GM19240 (cell line): ENCODE results near the gene MYO9B.
"Not testable (repeated sequence)": the region's sequence is repeated elsewhere in the genome, so short reads cannot be mapped to it uniquely, and the experiment has no call there.

Source experiments
- DNase-seq: peaks from one replicate; pipeline ENCODE4 v3.0.0; 2011; ENCODE audit warnings: low spot score; ENCODE audit not compliant: insufficient read length

MYO9B gene

GRCh38 chr19:17091758-17092333 lies 16.3 kb downstream of the MYO9B start:
- no peak for DNase-seq

DNA sequence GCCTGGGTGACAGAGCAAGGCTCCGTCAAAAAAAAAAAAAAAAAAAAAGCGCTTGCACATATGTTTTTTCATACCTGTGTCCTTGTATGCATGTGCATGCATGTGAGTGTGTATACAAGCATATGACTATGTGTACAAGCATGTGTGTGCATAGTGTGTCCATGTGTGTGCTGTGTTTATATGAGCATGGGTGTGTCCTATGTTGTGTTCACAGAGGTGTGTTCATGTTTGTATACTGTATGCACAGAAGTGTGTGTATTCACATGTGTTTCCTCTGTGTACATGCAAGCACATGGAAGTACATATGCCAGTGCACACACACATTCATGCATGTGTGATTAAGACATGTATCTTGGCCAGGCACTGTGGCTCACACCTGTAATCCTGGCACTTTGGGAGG lies 17.1 kb downstream of the MYO9B start:
- no peak for DNase-seq

DNA sequence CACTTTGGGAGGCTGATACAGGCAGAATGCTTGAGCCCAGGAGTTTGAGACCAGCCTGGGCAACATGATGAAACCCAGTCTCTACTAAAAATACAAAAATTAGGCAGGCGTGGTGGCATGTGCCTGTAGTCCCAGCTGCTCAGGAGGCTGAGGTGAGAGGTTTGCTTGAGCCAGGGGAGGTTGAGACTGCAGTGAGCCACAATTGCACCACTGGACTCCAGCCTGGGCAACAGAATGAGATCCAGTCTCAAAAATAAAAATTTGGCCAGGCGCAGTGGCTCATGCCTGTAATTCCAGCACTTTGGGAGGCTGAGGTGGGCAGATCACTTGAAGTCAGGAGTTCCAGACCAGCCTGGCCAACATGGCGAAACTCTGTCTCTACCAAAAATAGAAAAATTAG lies 19.1 kb downstream of the MYO9B start:
- DNase-seq, result not testable (repeated sequence)

- no peak for DNase-seq
These were observed 19.8 kb downstream of the MYO9B start for GRCh38 chr19:17095141-17095919.

DNA sequence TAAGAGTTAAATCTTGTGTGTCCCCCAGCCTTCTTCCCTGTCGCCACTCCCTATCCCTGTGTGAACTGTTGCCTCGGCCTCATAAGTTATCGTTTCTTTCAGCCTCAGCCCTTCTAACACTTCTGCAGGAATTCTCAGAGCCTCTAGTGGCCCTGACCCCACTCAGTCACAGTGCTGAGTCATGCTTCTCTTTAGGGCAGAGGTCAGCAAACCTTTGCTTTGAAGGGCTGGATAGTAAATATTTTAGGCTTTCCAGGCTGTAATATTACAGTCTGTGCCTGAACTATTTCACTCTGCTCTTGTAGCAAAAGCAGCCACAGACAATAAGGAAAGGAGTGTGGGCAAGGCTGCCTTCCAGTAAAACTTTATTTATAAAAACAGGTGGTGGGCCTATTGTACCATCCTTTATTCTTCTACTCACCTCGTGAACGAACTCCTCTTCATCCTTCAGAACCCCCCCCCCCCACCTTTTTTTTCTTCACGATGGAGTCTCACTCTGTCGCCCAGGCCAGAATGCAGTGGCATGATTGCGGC lies 22.1 kb downstream of the MYO9B start:
- no peak for DNase-seq

DNA sequence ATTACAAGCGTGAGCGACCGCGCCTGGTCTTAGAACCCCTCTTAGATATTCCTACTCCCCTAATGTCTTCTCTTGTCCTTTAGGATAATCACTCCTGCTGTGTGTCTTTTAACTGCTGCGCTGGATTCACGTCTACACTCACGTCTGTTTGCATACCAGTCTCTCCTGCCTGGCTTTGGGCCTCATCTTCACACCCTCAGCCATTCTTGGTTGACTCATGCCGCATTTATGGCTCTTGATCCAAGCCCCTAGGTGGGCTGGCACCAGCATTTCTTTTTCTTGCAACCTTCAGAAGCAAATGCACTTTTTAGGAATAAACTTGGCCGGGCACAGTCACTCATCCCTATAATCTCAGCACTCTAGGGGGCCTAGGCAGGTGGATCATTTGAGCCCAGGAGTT lies 22.7 kb downstream of the MYO9B start:
- DNase-seq, result no peak

GRCh38 chr19:17101686-17102628 lies 26.4 kb downstream of the MYO9B start:
- DNase-seq, result no peak

DNA sequence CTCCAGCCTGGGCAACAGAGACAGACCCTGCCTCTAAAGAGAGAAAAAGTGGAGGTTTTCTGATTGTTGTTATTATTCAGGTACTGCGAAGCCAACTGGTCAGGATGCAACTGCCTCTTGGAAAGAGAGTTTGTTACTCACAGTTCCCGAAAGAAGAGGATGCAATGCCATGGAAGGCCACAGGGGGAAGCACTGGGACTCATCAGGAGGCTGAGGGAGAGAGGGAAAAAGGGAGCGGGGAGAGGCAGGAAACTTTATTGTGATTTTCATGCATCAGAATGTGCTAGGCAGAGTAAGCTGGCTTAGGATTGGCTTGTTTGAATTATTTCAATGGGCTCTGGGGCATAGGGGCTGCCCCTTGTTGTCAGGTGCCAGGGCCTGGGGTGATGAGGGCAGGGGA lies 27.6 kb downstream of the MYO9B start:
- no peak for DNase-seq

GRCh38 chr19:17104679-17105078 lies 29.1 kb downstream of the MYO9B start:
- no peak for DNase-seq

- DNase-seq, result no peak
These were observed 30.0 kb downstream of the MYO9B start for GRCh38 chr19:17105556-17105955.

DNA sequence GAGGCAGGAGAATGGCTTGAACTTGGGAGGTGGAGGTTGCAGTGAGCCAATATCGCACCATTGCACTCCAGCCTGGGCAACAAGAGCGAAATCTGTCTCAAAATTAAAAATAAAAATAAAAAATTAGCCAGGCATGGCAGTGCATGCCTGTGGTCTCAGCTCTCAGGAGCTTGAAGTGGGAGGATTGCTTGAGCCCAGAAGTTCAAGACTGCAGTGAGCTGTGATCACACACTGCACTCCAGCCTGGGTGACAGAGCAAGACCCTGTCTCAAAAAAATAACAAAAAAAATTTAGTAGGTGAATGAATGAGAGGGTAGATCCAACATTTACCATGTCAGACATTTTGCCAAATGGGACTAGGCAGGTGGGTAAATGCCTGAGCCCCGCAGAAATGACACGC lies 31.4 kb downstream of the MYO9B start:
- not testable (repeated sequence) for DNase-seq

DNA sequence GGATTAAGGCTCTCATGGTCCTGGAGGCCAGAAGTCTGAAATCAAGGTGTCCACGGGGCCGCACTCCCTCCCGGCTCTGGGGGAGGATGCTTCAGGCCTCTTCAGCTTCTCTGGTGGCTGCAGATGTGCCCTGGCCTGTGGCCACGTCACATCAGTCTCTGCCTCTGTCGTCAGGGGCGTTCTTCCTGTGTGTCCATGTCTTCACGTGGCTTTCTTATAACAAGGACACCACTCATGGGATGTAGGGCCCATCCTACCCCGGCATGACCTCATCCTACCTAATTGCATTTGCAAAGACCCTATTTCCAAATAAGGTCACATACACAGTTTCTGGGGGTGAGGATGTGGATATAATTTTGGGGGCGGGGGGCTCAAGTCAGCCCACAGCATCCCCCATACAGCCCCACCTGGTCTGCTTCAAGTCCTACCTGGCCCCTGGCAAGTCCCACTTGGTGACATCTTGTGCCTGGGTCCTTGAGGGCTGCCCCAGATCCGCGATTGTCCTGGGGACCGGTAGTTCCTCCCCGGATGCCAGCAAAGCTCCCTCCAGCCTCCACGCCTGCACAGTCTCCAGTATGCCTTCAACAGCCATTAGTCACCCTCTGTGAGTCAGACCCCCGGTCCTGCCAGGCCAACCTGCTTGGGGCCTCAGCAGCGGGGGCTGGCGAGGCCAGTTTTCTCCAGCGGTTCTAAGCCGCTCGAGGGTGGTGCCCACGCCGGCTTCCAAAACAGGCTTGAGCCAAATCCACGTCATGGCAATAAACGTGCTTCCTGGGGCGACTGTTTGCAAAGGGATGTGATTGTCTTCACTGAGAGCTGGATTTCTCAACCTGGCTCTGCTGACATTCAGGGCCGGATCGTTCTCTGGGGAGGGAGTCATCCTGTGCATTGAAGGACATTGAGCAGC lies 32.2 kb downstream of the MYO9B start:
- DNase-seq, result no peak

DNA sequence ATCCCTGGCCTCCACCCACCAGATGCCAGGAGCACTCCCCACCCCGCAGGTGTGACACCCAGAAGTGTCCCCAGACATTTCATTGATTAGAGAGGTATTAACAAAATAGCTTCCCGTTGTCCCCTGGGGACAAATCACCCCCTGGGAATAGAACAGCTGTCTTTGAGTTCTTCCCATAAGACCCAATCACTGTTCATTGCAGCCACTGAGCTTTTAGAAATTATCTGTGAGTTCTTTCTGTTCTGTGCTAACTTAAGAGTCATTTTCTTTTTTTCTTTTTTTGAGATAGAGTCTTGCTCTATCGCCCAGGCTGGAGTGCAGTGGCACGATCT lies 32.8 kb downstream of the MYO9B start:
- no peak for DNase-seq

DNA sequence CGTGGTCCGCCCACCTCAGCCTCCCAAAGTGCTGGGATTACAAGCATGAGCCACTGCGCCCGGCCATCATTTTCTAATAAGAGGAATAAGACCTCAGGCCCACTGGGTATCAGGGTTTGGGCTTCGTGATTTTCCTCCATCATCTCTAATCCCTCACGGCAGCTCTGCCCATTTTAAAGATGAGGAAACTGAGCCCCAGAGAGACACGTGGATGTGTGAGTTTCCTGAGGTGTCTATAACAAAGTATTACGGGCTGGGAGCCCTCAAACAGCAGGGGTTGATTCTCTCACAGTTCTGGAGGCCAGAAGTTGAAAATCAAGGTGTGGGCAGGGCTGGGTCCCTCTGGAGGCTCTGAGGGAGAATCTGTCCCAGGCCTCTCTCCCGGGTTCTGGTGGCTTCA lies 33.7 kb downstream of the MYO9B start:
- DNase-seq, result no peak

- peak; percentile 63 for DNase-seq
These were observed 34.5 kb downstream of the MYO9B start for GRCh38 chr19:17109962-17110598.

GRCh38 chr19:17110599-17110966 lies 35.0 kb downstream of the MYO9B start:
- no peak for DNase-seq

- no peak for DNase-seq
These were observed 36.2 kb downstream of the MYO9B start for GRCh38 chr19:17111766-17112165.

- no peak for DNase-seq
These were observed 36.7 kb downstream of the MYO9B start for GRCh38 chr19:17112271-17112670.

GRCh38 chr19:17112700-17113099 lies 37.1 kb downstream of the MYO9B start:
- DNase-seq, result no peak

DNA sequence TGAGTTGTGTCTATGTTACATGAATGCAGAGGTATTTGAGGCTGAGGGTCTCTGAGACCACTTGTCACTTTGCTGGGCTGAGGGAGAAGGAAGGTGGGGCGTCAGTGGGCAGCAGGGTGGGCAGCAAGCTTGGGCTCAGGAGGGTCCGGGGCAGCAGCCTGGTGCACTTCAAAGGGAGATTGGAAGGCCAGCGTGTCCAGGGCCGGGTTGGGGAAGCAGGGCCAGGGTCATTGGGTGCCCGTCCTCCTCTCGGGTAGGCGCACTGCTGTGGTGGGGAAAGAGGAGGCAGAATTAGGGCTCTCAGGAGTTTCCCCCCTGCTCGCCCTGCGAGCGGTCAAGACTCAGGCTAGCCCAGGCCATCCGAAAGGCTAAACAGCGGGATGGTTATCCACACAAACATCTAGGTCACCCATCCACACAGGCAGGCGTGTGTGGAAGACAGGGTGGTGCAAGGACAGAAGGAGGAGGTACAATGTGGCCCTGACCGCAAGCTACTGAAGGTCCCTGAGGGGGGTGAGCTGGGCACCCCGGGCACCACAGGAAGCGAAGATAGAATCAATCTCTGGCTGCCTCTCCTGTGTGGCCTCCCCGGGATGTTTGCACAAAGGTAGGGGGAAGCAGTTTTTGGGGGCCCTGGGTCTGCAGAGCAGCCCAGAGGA lies 37.7 kb downstream of the MYO9B start:
- no peak for DNase-seq
